ENCODE data around the gene ANKRD39.
A peak's percentile ranks its signal among the peaks of the same experiment; 100 is the strongest.
"Not testable (repeated sequence)": the region's sequence is repeated elsewhere in the genome, so short reads cannot be mapped to it uniquely, and the experiment has no call there.

ANKRD39 gene

DNA sequence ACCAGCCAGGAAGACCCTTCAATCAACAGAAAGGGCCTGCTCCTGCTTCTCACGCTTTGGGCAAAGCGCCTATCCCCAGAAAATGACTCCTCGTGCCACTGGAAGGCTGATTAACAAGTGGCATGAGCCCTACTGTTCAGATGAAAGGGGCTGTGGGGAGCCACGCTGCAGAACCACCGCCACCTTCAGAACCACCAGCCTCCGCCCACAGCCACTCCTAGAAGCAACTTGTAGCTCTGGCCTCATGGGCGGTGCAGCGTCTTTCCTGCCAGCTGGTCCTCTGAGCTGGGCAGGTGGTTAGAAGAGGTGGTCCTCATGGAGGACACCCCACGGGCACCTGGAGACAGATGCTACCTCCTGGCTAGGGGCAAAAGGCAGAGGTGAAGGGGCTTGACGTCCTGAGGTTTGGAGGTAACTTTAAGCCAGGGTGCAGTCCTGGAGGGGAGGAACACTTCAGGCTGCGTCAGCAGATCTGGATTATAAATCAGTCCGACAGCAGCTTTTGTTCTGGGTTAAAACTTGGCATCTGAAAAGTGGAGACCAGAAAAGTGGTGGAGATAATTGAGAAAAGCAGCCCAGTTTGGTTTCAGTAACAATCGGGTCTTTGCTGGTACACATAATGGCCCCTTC lies 12.9 kb upstream of the ANKRD39 start:
- peak; percentile 46 for DNase-seq

DNA sequence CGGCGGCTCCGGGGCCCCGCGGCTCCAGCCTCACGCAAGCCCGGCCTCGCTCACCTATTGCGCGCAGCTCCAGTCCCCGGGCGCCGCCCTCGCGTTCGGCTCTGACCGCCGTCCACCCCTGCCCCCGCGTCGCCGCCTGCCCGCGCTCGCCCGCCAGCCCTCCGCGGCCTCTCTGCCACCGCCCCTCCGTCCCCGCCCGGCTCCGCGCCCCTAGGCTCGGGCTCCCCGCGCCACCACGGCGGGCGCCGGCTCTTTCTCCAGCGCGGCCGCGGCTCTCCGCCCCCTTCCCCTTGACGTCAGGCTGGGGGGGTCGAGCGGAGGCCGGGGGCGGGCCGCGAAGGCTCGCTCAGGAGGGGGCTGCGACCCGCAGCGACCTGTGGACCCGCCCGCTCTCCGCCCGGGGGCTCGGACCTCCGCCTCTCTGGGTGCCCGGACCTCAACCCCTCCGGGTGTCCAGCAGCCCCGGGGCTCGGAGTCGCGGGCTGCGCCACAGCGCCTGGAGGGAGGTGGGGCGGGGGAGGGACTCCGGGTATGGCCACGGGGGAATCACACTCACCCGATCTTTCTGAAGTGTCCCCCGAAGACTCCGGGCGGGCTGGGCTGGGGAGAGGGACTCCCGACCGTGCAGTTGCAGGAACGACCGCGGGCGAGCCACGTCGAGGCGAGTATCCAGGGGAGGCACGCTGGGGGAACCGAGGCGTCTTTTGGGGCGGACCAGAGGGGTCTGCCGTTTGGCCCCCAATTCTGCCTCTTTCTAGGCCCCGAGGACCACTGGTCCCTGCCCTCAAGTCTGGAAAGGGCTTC lies 12.2 kb upstream of the ANKRD39 start, which contains the start of gene SEMA4C:
Gene SEMA4C (minus strand): TSS at position 259 of the 804 bp plus-strand sequence. CDS start 2,194 bp downstream, outside the sequence.
- peak; percentile 59 for DNase-seq

DNA sequence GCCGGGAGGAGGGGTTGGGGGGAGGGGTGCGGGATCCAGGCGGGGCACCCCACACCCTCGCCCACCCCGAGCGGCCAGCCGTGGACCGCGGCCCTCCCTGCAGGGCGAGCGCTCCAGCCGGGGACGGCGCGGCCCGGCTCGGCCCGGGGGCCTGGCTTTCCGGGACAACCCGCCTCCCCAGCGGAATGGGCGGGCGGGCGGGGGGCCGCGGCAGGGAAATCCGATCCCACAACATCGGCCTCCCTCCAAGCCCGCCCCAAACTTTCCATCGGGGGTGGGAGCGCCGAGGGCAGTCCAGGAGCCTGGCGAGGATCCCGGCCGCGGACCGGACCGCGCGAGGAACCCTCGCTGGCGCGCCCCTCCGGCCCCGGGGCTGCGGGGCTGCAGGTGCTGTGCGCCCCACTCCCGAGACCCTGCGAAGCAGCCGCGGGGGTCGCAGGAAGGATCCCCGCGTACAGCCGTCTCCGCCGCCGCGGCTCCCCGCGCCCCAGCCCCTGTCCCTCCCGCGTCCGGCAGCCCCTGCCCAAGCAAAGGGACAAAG lies 11.5 kb upstream of the ANKRD39 start:
- peak; percentile 24 for DNase-seq

DNA sequence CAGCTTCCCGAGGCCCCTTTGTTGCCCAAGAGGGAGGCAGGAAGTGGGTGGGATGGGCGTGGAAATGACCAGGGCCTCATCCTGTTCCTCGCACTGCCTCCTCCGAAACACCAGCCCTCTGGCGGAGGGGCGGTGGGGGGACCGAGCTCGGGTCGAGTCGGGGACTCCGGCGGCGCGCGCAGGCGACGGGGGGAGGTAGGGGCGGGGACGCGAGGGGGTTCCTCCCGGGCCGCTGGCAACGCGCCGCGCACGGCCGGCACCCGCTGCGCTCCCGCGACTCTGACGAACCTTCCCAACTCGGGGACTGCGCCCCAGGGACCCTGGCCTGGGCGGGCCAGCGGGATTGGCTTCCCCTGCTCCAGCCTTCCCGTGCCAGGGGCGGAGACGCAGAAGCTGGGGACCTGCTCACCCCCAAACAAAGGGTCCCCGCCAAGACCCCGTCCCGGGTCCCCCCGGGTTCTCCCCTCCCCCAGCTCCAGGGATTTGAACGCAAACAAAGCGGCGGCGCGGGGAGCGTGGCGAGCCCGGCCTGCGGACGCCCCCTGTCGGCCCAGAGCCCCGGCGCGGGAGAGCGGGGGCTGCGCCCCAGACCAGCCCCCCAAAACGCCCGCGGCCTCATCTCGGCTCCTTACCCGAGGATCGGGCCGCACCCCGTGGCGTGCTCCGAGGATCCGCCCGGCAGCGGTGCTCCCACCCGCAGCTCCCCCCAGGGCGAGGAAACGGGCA lies 10.9 kb upstream of the ANKRD39 start:
- peak; percentile 58 for DNase-seq

DNA sequence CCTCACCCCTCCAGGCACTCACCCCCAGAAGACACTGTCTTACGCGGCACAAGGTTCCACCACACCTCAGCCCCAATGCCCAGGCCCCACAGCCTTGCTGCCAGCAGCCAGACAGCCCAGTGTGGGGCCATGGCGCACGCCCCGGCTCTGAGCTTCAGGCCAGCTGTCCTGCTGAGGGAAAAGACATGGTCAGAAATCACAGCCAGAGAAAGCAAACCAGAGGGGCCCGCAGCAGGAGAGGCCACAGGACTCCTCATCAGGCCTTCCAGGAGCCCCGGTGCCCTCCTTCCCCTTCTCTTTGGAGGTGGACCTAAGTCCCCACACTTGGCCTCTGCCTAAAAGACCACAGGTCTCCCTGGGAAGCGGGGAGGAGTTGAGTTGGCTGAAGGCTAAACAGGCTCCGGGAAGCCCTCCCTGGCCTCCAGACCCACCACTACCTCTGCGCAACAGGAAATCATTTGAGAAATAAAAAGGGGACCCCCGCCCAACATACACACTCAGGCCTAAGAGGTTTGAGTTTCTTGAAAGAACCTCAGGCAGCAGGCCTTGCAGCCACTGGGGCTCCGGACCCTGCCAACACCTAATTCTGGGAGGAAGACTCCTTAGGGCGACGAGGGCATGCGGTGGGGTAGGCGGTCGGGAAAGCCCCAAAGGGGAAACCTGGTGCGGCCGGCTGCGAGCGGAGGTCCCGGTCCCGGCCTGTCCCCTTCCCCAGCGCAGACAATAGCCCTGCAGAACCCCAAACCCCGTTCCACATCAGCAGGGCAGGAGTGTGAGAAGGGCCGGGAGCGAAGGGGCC lies 10.1 kb upstream of the ANKRD39 start:
- peak; percentile 26 for DNase-seq

DNA sequence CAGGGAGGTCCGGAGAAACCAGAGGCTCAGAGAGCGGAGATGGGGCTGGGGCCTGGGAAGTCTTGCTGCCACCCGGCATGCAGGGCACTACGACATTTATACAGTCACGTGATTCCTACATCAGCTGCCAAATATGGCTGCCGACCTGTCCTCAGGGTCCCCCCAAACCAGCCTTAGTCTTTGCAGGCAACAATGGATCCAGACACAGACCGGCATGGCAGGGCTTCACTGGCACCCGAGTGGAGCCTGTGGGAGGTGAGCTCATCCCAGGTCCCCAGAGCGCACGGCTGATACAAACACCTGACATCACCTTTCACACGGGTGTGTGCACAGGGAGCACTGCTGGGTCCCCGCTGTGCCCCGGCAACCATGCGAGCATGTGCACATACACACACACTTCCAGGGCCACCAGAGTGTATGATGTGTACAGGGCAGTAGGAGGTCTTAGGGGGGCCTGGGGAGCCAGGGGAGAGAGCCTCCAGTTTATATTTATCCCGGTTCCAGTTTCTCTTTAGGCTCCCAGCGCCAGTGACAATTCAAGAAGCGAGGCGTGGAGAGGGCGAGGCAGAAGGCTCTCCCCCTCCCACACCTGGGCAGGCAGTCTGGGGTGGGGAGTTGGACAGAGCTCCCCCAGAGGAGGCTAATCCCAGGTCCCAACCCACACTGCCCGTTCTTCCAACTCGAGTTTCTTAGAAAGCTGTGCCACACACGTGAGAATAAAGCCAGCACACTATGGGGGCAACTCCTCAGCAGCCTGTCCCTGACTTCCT lies 9.4 kb upstream of the ANKRD39 start:
- DNase-seq, result no peak

DNA sequence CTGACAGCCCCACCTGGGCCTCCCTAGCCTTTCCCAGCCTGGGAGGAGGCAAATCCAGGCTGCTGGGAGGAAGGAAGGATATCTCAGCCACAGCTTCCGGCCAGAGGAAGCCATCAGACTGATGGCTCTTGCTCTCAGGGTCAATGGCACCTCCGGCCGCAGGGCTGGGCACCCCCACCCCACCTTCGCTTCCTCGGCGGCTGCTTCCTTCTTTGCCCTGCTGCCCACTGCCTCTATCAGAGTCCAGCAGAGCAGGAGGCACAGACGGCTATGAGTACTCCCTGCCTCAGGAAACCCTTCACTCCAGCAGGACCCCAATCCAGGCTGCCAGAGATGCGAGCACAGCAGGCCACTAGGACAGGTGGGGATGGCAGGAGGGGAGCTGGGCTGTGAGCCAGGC lies 8.8 kb upstream of the ANKRD39 start:
- no peak for DNase-seq

DNA sequence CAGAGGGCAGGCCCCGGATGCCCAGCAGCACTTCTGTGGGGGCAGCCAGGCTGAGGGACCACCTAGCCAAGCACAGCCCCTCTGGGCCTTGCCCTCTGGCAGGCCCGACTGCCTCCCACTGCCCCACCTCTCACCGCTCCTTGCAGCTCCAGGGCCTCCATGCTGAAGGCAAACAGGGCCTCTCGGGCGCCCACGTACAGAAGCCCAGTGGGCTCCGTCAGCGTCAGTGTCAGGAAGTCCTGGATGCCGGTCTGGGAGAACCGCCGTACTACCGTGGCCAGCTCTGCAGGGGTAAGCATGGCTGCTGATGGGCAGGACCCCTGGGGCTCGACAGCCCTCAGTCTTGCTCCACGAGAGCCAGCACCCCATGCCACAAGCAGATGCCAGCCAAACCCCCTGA lies 8.3 kb upstream of the ANKRD39 start:
- DNase-seq, result no peak

DNA sequence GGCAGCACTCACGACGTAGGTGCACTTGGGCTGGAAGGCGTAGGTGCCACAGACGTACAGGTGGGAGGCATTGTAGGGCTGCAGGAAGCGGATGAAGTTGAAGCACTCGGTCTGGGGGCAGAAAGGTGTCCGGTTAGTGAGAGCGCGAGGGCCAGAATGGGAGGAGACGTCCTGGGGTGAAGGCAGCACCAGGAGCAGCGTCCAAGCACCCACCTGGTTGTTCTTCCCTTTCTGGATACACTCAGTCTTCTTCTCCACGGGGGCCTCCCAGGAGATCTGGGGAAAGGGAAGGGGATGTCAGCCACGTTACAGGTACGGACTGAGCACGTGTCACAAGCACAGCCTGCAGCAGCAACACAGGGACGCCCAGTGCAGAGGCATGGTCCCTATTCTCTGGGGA lies 7.8 kb upstream of the ANKRD39 start:
- no peak for DNase-seq

DNA sequence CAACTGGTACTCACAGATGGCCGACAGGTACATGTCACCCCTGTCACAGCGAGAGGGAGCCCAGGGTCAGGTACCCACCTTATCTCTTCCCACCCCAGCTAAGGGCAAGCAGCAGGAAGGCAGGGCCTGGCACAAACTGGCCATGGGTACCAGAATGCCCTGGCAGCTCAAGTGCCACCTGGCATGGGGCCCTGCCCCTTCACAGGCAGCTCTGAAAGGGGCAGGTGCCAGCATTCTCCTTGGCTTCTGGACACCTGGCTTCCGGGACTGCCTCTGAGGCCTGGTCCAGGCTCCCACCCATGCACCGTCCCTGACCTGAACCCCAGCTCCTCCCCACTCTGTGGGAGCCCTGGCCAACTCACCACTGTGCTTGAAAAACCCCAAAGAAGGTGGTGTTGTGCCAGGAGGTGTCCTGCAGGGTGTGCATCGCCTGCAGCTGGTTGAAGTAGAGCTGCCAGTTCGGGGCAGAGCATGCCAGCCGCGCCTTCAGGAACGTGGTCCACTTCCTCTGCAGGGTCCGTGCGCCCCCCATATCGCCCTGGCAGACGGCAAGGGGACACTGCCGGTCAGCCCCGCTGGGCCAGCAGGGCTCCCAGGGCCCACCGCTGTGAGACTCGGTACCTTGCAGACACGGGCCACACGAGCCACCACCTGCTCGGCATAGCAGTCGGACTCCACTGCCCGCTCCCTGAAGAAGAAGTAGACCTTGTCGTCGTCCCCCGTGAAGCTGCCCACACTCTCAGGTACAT lies 6.7 kb upstream of the ANKRD39 start:
- DNase-seq, result no peak

DNA sequence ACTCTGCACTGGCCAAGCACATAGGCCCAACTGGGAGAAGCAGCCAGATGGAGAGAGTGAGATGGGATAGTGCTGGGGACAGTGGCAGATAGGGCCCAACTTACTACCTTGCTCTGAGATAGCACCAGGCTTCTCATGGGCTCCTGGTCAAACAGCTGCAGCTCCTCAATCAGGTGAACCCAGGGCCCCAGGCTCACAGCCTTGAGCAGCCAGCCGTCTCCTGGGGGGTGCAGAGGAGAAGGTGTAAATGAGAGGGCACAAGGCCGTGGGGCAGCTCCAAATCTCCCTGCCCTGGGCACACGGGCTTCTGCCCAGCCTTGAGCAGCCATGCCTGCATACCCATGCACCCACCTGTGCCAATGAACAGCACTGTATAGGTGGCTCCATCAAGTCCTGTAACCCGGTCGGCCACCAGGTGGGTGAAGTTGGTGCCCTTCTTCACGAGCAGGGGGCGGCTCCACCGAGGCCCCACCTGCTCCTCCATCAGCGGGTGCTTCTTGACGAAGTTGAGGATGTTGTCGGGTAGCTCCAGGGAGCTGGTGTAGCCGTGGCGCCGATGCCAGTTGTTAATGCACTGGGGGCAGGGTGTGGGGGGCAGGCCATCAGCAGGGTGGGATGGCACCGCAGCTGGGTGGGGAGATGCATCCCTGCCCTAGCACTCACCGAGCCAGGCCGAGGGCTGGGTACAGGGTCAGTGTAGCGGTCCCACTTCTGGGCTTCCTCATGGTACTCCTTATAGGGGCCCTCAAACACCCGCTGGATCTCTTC lies 5.9 kb upstream of the ANKRD39 start:
- no peak for DNase-seq

DNA sequence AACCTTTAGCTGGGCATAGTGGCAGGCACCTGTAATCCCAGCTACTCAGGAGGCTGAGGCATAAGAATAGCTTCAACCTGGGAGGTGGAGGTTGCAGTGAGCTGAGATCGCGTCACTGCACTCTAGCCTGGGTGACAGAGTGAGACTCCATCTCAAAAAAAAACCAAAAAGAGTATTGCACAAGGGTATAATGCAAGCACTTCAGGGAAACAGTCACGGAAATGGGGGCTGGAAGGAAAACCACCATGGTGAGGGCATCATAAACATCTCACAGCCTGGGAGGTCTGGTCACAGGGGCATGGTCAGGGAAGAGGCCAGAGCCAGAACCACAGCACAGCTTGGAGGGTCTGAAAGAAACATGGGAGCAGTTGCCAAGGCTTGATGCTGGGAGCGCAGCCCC lies 5.2 kb upstream of the ANKRD39 start:
- DNase-seq, result not testable (repeated sequence)

DNA sequence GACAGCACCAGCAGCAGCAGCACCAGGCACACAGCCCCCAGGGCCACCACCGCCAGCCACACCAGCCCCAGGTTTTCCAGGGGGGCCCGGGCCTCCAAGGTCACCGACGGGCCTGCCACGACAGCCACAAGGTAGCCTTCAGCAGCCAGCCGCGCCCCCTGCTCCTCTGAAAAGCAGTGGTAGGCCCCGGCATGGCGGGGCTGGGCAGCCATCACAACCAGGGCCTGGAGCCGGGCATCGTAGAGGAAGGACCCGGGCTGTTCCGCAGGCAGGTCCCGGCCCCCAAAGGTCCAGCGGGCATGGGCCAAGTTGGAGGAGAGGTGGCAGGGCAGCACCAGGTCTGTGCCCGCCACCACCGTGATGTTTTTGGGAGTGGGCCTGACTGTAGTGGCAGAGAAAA lies 3.3 kb upstream of the ANKRD39 start:
- no peak for DNase-seq

DNA sequence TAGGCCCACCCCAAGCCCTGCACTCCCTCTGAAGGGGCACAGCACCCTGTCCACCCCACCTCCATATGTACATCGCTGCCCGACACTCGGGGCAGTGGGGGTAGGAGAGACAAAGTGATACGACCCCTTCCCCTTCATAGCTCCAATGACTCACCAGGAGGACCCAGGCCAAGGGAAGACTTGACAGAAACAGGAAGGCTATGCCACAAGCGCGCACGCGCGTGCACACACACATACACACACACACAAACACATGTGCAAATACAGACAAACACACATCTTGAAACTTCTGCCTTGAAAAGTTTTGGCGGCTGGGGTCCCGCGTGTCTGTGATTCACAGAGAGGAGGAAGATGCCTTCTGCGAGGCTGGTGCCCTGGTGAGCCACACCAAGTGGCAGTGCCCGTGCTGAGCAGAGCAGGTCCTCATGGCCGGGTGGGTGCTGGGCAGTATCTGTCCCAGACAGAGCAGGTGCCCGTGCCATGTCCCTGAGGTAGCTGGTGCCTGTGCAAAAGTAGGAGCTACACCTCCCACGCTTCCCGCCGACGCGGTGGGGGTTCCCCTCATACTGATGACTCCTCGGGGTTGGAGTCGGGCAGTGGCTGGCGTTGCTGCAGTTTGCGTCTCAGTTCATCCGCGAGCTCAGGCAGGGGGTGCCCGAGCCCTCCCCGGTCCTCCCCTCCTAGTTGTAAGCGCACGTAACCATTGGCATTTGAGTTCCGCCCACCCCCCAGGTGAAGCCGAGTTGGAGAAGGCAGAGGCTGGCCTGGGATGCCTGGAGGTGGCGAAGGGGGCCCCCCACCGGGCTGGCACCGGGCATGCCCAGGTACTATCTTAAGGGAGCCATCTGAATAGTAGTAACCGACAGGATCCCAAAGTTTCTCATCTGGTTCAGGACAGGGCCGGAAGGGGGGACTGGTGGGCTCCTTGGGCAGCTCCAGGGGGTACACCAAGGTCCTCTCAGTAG lies 2.5 kb upstream of the ANKRD39 start:
- DNase-seq, result peak; percentile 19

DNA sequence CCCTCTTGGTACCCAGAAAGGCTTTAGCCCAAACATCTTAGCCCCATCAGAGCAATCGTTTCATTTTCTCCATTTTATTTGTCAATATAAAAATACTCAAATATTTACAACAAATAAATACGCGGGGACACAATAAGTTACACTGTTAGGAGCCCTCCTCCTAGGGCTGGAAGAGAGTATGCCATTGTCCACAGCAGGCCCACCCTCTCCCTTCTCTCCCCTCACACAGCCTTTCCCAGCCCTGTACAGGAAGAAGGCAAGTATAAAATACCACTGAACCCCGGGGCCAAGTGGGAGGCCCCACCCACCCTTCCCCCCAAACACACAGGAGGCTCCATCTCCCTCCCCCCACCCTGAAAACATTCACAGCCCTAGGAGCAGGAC lies 1.9 kb upstream of the ANKRD39 start:
- DNase-seq, result no peak

DNA sequence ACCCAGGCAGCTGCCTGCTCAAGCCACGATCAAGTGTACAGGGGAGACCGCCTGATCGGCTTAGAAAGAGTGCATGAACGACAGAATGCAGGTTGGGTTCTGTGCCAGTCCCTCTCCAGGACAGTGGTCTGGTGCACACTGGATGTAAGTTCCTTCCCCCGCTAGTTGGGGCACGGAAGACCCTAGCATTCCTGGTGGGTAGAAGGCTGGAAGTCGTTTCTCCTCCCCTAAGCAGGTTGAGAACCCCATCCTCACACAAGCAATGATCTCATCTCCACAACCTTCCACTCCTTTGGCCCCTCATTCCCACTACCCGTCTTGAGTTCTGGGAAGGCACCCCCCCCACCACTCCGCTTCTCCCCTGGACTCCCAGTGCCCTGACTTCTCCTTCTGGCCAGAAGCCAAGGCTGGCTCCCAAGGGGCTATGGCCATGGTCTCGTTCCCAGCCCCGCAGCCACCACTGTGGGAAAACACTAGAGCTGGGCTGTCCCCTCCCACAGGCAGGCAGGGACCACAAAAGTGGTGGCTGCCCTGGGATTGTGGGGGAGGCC lies 1.4 kb upstream of the ANKRD39 start:
- DNase-seq, result no peak

DNA sequence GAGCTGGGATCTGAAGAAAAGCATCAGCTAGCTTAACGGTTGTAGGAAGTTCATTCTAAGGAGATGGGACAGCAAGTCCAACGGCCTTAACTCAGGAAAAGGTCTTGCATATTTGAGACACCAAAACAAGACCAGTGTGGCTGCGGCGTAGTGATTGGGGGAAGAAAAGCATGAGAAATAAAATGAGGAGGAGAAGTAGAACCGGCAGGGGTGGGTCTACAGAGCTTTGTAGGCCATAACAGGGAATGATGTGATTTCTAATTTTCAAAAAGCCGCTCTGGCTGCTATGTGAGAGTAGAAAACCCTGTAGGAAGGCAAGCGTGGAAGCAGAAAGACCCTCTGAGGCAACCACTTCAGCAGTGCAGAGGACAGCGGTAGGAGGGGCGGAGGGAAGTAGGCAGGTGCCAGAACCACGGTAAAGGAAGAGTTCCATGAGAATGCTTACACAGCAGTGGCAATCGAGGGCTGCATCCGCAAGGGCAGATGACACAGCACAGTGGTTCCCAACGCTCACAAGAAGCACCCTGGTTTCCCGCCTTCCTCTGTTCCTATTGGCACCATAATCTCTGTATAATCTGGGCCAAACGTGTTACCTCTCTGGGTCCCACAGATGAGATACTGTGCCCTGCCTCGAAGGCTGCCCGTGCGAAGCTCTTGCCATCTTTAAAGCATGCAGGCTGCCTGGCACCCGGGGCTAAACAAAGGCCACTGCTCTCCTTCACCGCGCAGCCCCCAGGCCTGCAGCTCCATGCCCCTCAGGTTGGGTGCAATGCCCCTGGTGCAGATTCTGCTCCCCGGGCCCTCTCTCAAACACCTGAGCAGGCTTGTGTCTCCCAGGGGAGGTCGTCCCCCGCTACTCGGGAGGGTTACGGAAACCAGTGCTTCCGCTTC lies 795 bp downstream of the ANKRD39 start:
- DNase-seq, result no peak

DNA sequence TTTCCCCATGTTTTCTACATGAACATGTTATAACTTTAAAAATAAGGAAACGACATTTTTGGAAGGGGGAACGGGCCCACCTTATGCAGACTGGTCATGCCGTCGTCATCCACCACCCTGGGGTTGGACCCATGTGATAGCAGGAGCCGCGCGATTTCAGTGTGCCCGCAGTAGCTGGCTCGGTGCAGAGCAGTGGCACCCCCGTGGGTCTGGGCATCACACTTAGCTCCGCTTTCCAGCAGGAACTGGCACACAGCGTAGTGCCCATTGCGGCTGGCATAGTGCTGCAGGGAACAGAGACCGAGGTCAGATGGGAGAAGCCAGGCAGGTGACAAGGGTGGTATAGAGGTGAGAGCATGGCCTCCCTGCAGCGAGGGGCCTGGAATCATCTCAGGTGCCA lies 4.5 kb downstream of the ANKRD39 start:
- no peak for DNase-seq
